PC-3 (cell line): ENCODE measurements around the gene EZR.

Source experiments
- EZH2 ChIP-seq: fragments of 300-600 bp; sonication (generic); IDR thresholded peaks from one replicate; pipeline ENCODE4 v1.6.1; 2017; ENCODE audit warnings: antibody characterized with exemption, mild to moderate bottlenecking, low read length; ENCODE audit not compliant: unreplicated experiment
- TF ChIP-seq, protein P1 (sequence below): fragments of 300-600 bp; sonication (generic); conservative IDR thresholded peaks from 2 replicates; pipeline ENCODE4 v1.5.1; 2017; ENCODE audit warnings: antibody characterized with exemption, low read depth, mild to moderate bottlenecking, low read length

DNA sequence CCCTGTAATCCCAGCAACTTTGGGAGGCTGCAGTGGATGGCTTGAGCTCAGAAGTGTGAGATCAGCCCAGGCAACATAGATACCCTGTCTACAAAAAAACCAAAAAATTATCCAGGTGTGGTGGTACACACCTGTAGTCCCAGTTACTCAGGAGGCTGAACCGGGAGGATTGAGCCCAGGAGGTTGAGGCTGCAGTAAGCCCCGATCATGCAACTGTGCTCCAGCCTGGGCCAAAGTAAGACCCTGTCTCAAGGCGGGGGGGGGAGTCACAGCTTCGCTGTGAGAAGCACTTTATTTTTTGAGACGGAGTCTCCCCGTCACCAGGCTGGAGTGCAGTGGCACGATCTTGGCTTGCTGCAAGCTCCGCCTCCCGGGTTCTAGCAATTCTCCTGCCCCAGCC lies 54.2 kb downstream of the EZR start:
- TF ChIP-seq, protein P1, sequence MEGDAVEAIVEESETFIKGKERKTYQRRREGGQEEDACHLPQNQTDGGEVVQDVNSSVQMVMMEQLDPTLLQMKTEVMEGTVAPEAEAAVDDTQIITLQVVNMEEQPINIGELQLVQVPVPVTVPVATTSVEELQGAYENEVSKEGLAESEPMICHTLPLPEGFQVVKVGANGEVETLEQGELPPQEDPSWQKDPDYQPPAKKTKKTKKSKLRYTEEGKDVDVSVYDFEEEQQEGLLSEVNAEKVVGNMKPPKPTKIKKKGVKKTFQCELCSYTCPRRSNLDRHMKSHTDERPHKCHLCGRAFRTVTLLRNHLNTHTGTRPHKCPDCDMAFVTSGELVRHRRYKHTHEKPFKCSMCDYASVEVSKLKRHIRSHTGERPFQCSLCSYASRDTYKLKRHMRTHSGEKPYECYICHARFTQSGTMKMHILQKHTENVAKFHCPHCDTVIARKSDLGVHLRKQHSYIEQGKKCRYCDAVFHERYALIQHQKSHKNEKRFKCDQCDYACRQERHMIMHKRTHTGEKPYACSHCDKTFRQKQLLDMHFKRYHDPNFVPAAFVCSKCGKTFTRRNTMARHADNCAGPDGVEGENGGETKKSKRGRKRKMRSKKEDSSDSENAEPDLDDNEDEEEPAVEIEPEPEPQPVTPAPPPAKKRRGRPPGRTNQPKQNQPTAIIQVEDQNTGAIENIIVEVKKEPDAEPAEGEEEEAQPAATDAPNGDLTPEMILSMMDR = no peak
- TF ChIP-seq EZH2 = no peak
